ENCODE measurements around the gene HEXIM2.

HEXIM2 gene

DNA sequence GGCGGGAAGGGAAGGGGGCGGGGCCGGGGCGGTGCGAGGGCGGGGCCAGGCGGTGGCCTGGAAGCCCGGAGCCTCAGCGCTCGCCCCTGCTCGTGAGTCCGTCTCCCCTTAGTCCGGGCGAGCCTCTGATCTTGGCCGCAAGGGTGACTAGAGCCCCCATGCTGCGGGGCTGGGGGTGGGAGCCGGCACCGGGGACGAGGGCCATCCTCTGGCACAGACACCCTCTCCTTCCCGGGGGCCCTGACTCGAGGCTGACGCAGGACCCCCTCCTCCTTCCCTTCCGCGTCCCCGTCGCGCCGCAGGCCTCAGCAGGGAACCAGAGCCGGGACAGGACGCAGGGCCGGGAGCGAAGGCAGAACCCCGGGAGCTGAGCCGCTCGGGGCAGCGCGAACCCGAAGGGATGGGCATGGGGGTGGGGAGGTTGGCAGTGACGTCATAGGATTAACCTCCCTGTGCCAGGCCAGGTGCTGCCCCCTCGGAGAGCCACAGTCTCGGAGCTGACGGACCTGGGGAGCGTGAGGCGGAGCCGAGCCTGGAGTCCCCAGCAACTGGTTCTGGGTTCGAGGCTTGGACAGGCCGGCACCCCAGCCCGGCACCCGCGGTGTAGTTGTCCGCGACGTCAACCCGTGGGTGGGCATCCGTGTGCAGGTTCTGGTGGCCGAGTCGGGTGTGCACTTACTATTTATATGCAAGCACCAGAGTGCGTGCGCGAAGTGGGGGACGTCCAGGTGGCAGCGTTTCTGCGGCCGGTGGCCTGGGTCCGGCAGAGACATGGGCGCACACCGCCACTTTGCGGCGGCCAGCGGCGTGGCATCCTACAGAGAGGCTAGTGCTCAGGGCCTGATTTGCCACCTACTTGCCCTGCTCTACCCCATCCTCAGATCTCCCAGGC is 28.9 kb upstream of the HEXIM2 start:
- Mint-ChIP-seq H3K27ac (peak overlapping the region; percentile 12), H3K27me3 (no peaks in the 10 kb centered on the region), H3K9me3 (no peaks in the 10 kb centered on the region), H3K4me1 (peaks cover 21% of the 10 kb centered on the region), H3K4me3 (peak overlapping the region; percentile 87), H3K36me3 (no peaks in the 10 kb centered on the region)

- Mint-ChIP-seq H3K4me1 (peaks cover 21% of the 10 kb centered on the region), H3K36me3 (no peaks in the 10 kb centered on the region), H3K27me3 (no peaks in the 10 kb centered on the region), H3K4me3 (peak within 1 kb of the TSS; percentile 88), H3K9me3 (no peaks in the 10 kb centered on the region), H3K27ac (peak within 1 kb of the TSS; percentile 81)
Observed at GRCh38 chr17:45135192-45135977, 26.3 kb upstream of the HEXIM2 start, which contains the start of gene ACBD4. Gene ACBD4, plus strand, starts transcription at chr17:45135687. Its CDS starts 458 bp downstream, at chr17:45136145.

GRCh38 chr17:45135978-45136791 is 25.5 kb upstream of the HEXIM2 start:
- Mint-ChIP-seq H3K36me3 (no peaks in the 10 kb centered on the region), H3K4me3 (peak overlapping the region; percentile 88), H3K27ac (peak overlapping the region; percentile 81), H3K4me1 (peaks cover 21% of the 10 kb centered on the region), H3K27me3 (no peaks in the 10 kb centered on the region), H3K9me3 (no peaks in the 10 kb centered on the region)

DNA sequence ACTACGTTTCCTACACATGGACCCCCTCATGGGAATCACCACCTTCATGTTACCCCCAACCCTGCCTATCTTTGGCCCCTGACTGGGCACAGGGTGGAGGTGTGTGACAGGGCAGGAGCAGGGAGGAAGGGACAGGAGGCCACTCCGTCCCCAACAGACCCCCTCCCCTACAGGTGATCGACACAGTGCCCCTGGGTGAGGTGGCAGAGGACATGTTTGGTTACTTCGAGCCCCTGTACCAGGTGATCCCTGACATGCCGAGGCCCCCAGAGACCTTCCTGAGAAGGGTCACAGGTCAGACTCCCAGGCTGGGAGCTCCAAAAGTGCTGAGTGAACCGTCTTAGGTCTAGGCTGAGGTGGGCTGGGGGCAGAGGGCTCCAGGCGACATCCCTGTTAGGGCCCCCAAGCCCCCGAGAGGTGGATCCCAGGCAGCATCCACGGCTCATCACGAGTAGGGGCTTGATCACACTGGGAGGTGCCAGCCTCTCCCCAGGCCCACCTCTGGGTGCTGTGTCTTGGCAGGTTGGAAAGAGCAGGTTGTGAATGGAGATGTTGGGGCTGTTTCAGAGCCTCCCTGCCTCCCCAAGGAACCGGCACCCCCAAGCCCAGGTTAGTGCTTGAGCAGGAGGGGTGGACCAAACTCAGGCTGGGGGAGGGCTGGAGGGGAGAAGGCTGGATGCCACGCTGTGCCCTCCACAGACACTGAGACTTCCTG is 24.7 kb upstream of the HEXIM2 start:
- peak overlapping the region; percentile 88 for H3K4me3 Mint-ChIP-seq

GRCh38 chr17:45137561-45138305 is 23.9 kb upstream of the HEXIM2 start:
- H3K27ac Mint-ChIP-seq = no peak overlapping the region
- no peaks in the 10 kb centered on the region for H3K9me3 Mint-ChIP-seq
- no peak overlapping the region for H3K4me3 Mint-ChIP-seq
- H3K27me3 Mint-ChIP-seq = no peaks in the 10 kb centered on the region
- no peaks in the 10 kb centered on the region for H3K36me3 Mint-ChIP-seq
- H3K4me1 Mint-ChIP-seq = peaks cover 28% of the 10 kb centered on the region

More for the DNA sequence above, 24.7 kb upstream of the HEXIM2 start:
- Mint-ChIP-seq H3K27me3 (no peaks in the 10 kb centered on the region), H3K9me3 (no peaks in the 10 kb centered on the region), H3K4me1 (peaks cover 26% of the 10 kb centered on the region), H3K36me3 (no peaks in the 10 kb centered on the region), H3K27ac (no peak overlapping the region)

DNA sequence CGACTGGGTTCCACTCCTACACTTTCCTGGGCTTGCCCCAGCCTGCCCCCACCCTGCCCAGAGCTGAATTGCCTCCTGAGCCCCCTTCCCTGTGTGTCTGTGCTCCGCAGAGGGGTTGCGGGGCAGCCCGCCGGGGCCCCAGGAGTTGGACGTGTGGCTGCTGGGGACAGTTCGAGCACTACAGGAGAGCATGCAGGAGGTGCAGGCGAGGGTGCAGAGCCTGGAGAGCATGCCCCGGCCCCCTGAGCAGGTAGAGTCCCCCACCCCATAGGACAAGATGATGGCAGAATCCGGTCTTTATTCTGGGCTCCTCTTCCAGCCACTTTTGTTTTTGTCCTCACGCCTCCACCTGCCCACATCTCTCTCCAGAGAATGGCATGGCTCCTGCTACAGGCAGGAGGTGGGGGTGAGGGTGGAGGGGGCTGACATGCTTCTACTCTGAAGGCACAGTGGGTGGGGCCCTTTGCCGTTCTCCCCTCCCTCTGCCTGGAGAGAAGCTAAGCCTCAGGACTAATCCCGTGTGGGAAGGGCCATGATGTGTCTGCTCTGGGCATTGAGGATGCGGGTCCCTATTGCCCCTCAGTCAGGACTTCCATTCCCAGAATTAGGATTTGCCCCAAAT is 22.7 kb upstream of the HEXIM2 start:
- peak overlapping the region; percentile 14 for H3K27ac Mint-ChIP-seq
- H3K4me1 Mint-ChIP-seq = peaks cover 27% of the 10 kb centered on the region
- no peaks in the 10 kb centered on the region for H3K27me3 Mint-ChIP-seq

DNA sequence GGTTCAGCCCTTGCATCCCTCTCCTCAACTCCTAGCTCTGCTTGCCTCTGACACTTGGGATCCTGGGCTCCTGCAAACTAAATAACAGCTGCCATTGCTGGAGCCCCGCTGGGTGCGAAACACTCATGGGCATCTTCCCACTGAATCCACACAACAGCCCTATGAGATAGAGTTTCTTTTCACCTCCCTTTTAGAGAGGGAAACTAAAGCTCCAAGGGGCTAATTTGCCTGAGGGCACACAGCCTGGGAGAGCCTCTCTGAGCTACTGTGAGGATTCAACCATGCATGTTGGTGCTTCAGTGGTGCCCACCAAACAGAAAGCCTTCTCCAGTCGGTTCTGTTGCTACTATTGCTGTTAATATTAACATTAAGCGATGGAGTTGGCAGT is 22.1 kb upstream of the HEXIM2 start:
- H3K36me3 Mint-ChIP-seq = no peaks in the 10 kb centered on the region
- peak overlapping the region; percentile 14 for H3K27ac Mint-ChIP-seq
- H3K9me3 Mint-ChIP-seq = no peaks in the 10 kb centered on the region
- H3K27me3 Mint-ChIP-seq = no peaks in the 10 kb centered on the region
- no peak overlapping the region for H3K4me3 Mint-ChIP-seq
- H3K4me1 Mint-ChIP-seq = peaks cover 27% of the 10 kb centered on the region

More for the DNA sequence above, 22.7 kb upstream of the HEXIM2 start:
- Mint-ChIP-seq H3K9me3 (no peaks in the 10 kb centered on the region), H3K4me3 (no peak overlapping the region), H3K36me3 (no peaks in the 10 kb centered on the region)

DNA sequence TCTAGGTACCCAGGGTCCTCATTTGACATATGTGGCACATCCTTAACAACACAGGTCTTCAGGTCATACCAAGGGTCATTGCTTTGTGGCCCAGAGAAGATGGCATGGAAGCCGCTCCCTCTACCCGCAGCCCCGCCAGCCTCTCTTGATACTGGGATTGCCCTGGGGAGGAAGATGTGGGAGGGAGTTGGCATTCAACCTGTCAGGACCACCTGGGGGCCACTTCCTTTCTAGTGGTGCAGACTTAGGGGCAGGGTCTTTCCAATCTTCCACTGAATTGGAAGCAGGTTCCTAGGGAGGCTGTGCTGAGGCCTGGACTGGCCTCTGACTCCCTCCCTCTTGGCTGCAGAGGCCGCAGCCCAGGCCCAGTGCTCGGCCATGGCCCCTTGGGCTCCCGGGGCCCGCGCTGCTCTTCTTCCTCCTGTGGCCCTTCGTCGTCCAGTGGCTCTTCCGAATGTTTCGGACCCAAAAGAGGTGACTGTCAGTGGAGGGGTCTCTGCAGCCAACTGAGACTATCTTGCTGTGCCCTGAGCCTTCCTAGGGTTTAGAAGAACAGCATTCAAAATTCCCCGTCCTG is 18.5 kb upstream of the HEXIM2 start:
- Mint-ChIP-seq H3K9me3 (no peaks in the 10 kb centered on the region), H3K4me1 (peaks cover 46% of the 10 kb centered on the region), H3K36me3 (no peaks in the 10 kb centered on the region), H3K27me3 (no peaks in the 10 kb centered on the region), H3K4me3 (peak overlapping the region; percentile 70), H3K27ac (no peak overlapping the region)

DNA sequence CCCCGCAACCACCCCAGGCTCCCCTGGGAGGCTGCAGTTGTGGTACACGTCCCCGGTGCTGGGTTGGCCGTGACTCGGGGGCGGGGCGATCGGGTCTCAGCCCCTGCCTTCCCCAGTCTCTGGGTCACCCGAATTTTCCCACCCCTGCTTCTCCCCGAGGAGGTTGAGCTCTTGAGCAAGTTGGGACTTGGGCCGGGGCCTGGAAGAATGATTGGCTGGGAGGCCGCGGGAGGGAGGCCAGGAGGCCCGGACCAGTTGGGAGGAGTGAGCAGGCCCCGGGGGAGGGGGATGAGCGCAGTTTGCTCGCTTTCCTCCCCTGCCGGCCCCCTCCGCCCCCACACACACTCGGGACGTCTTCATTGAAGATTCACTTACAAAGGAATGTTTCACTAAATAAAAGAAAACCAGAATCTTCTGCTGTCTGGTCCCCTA is 17.9 kb upstream of the HEXIM2 start:
- Mint-ChIP-seq H3K36me3 (peaks cover 1% of the 10 kb centered on the region), H3K27ac (peak overlapping the region; percentile 72), H3K4me1 (peaks cover 46% of the 10 kb centered on the region), H3K9me3 (no peaks in the 10 kb centered on the region), H3K27me3 (no peaks in the 10 kb centered on the region), H3K4me3 (peak overlapping the region; percentile 70)

GRCh38 chr17:45144199-45145034 is 17.3 kb upstream of the HEXIM2 start:
- Mint-ChIP-seq H3K4me3 (peak overlapping the region; percentile 70), H3K27ac (peak overlapping the region; percentile 72), H3K36me3 (peaks cover 2% of the 10 kb centered on the region), H3K9me3 (no peaks in the 10 kb centered on the region), H3K27me3 (no peaks in the 10 kb centered on the region), H3K4me1 (peaks cover 46% of the 10 kb centered on the region)

GRCh38 chr17:45145035-45145389 is 16.7 kb upstream of the HEXIM2 start:
- peaks cover 46% of the 10 kb centered on the region for H3K4me1 Mint-ChIP-seq
- no peaks in the 10 kb centered on the region for H3K9me3 Mint-ChIP-seq
- H3K27me3 Mint-ChIP-seq = no peaks in the 10 kb centered on the region
- H3K36me3 Mint-ChIP-seq = peaks cover 3% of the 10 kb centered on the region
- peak overlapping the region; percentile 52 for H3K4me3 Mint-ChIP-seq
- no peak overlapping the region for H3K27ac Mint-ChIP-seq

DNA sequence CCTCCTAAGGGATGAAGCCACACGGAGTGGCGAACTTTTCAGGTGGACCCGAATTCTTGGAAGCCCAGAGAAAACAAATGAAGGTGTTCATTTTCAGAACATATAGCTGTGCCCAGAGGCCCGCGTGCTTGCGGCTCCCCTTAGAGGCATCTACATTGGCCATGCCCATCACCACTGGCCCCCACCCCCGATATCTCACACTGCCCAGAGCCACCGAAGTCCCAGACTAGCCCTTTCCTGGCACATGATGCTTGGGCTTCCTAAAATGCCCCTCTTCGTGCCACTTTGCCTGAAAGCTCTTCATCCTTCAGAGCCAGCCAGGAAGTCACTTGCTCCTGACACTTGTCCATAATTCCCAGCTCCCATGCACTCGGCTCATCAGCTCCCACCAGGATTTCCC is 15.5 kb upstream of the HEXIM2 start:
- H3K27ac Mint-ChIP-seq = peak overlapping the region; percentile 96
- H3K36me3 Mint-ChIP-seq = peaks cover 3% of the 10 kb centered on the region
- H3K4me3 Mint-ChIP-seq = peak overlapping the region; percentile 98
- no peaks in the 10 kb centered on the region for H3K9me3 Mint-ChIP-seq
- H3K27me3 Mint-ChIP-seq = no peaks in the 10 kb centered on the region
- peaks cover 52% of the 10 kb centered on the region for H3K4me1 Mint-ChIP-seq

DNA sequence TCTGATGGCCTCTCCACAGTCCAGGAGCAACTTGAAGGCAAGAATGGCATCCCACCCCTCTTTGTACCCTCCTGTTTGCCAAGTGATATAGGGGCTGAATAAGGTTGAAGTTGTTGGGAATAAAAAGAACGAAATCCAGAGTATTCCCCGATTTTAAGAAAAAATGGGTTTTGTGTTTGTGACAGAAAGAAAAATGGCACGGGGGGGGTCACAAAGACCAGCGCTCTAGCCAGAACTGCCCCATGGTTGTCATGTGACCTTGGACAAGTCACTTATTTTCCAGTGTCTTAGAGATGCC is 15.1 kb upstream of the HEXIM2 start:
- Mint-ChIP-seq H3K9me3 (no peaks in the 10 kb centered on the region), H3K27ac (peak overlapping the region; percentile 96), H3K36me3 (peaks cover 3% of the 10 kb centered on the region), H3K4me1 (peaks cover 52% of the 10 kb centered on the region), H3K4me3 (peak overlapping the region; percentile 98), H3K27me3 (no peaks in the 10 kb centered on the region)

Measured in activated naive CD4-positive, alpha-beta T cell treated with anti-CD3 and anti-CD28 coated beads, Interleukin-2, amount 50 U/mL, for 24 hours (primary cell).